GM12891 (cell line): ENCODE measurements around the gene DNAJC7.

Experiments used
- PAX5 ChIP-seq: IDR thresholded peaks from 2 replicates; pipeline ENCODE4 v1.6.1; 2011; ENCODE audit warnings: low read length, moderate library complexity, mild to moderate bottlenecking; ENCODE audit not compliant: insufficient read depth, severe bottlenecking
- POLR2A ChIP-seq: IDR thresholded peaks from 2 replicates; pipeline ENCODE4 v1.6.1; 2011; ENCODE audit warnings: low read depth, low read length, control low read depth
- POLR2AphosphoS5 ChIP-seq: IDR thresholded peaks from 2 replicates; pipeline ENCODE4 v1.6.1; 2011; ENCODE audit warnings: low read depth, low read length, control low read depth
- POU2F2 ChIP-seq: IDR thresholded peaks from 2 replicates; pipeline ENCODE4 v1.6.1; 2011; ENCODE audit warnings: low read depth, mild to moderate bottlenecking, control low read depth, low read length, moderate library complexity
- SPI1 ChIP-seq: IDR thresholded peaks from 2 replicates; pipeline ENCODE4 v1.6.1; 2011; ENCODE audit warnings: low read depth, low read length, control low read depth
- TAF1 ChIP-seq: IDR thresholded peaks from 2 replicates; pipeline ENCODE4 v1.6.1; 2011; ENCODE audit warnings: low read depth, low read length, control low read depth

- no peak for TF ChIP-seq POLR2A
- TF ChIP-seq TAF1, result no peak
- no peak for TF ChIP-seq POLR2AphosphoS5
- TF ChIP-seq SPI1, result no peak
- no peak for TF ChIP-seq POU2F2
- TF ChIP-seq PAX5, result no peak
Observed at GRCh38 chr17:41962111-41962510, 55.1 kb downstream of the DNAJC7 start.
